H9 (cell line): Measurements from ENCODE around the gene B3GNT5. TPM values are rescaled to one million over a fixed set of nuclear protein-coding genes. Genes with fewer than 3 reads are reported as not detected.

ENCODE experiments used
- DNase-seq: peaks from one replicate; pipeline ENCODE4 v3.0.0-alpha.2; 2017
- H2AFZ ChIP-seq: one replicate; pipeline ENCODE4 v1.6.1; 2013; ENCODE audit warnings: mild to moderate bottlenecking, low read length, control low read depth, moderate library complexity
- H2AK5ac ChIP-seq: 2 replicates; pipeline ENCODE4 v1.6.1; 2013; ENCODE audit warnings: low read length, control low read depth, mixed read lengths; ENCODE audit not compliant: insufficient read length
- H2BK120ac ChIP-seq: one replicate; pipeline ENCODE4 v1.6.1; 2013; ENCODE audit warnings: low read depth, mild to moderate bottlenecking, low read length, control low read depth, inconsistent platforms; ENCODE audit not compliant: poor library complexity, severe bottlenecking
- H2BK12ac ChIP-seq: 2 replicates; pipeline ENCODE4 v1.6.1; 2013; ENCODE audit warnings: low read length, control low read depth, mixed read lengths, low read depth; ENCODE audit not compliant: insufficient read length
- H2BK15ac ChIP-seq: 2 replicates; pipeline ENCODE4 v1.6.1; 2013; ENCODE audit warnings: low read depth, low read length, control low read depth
- H2BK20ac ChIP-seq: one replicate; pipeline ENCODE4 v1.6.1; 2013; ENCODE audit warnings: low read depth, mild to moderate bottlenecking, low read length, control low read depth, inconsistent platforms; ENCODE audit not compliant: poor library complexity, severe bottlenecking
- H2BK5ac ChIP-seq: 2 replicates; pipeline ENCODE4 v1.6.1; 2013; ENCODE audit warnings: low read length, control low read depth, mixed read lengths; ENCODE audit not compliant: insufficient read length
- H3K14ac ChIP-seq: 2 replicates; pipeline ENCODE4 v1.6.1; 2013; ENCODE audit warnings: low read length, control low read depth; ENCODE audit not compliant: insufficient read depth
- H3K18ac ChIP-seq: 2 replicates; pipeline ENCODE4 v1.6.1; 2013; ENCODE audit warnings: low read depth, mild to moderate bottlenecking, mixed read lengths, low read length, control low read depth; ENCODE audit not compliant: insufficient read length
- H3K23ac ChIP-seq: 2 replicates; pipeline ENCODE4 v1.6.1; 2013; ENCODE audit warnings: low read length, control low read depth, mixed read lengths, low read depth; ENCODE audit not compliant: insufficient read length
- H3K23me2 ChIP-seq: 2 replicates; pipeline ENCODE4 v1.6.1; 2013; ENCODE audit warnings: low read depth, mild to moderate bottlenecking, mixed read lengths, low read length, control low read depth; ENCODE audit not compliant: insufficient read length, poor library complexity, severe bottlenecking
- H3K27ac ChIP-seq: 2 replicates; pipeline ENCODE4 v1.5.1; 2013; ENCODE audit warnings: low read length, control low read depth, mixed read lengths, low read depth; ENCODE audit not compliant: insufficient read length
- H3K27me3 ChIP-seq: 2 replicates; pipeline ENCODE4 v1.6.1; 2013; ENCODE audit warnings: low read length, control low read depth, inconsistent platforms; ENCODE audit not compliant: insufficient read depth
- H3K4ac ChIP-seq: 2 replicates; pipeline ENCODE4 v1.6.1; 2013; ENCODE audit warnings: low read depth, mild to moderate bottlenecking, control low read depth, inconsistent platforms, low read length, moderate library complexity
- H3K4me1 ChIP-seq: 2 replicates; pipeline ENCODE4 v1.6.1; 2013; ENCODE audit warnings: low read length, control low read depth, inconsistent platforms; ENCODE audit not compliant: insufficient read depth
- H3K4me2 ChIP-seq: 2 replicates; pipeline ENCODE4 v1.6.1; 2013; ENCODE audit warnings: low read length, control low read depth, mixed read lengths; ENCODE audit not compliant: insufficient read length, insufficient read depth
- H3K56ac ChIP-seq: 2 replicates; pipeline ENCODE4 v1.6.1; 2013; ENCODE audit warnings: low read depth, mild to moderate bottlenecking, mixed read lengths, low read length, control low read depth; ENCODE audit not compliant: insufficient read length
- H3K79me1 ChIP-seq: 2 replicates; pipeline ENCODE4 v1.6.1; 2013; ENCODE audit warnings: low read depth, mild to moderate bottlenecking, moderate library complexity, low read length, control low read depth, inconsistent platforms; ENCODE audit not compliant: insufficient read depth, poor library complexity, severe bottlenecking
- H3K79me2 ChIP-seq: 2 replicates; pipeline ENCODE4 v1.6.1; 2013; ENCODE audit warnings: low read length, control low read depth, inconsistent platforms; ENCODE audit not compliant: insufficient read depth
- H3K9ac ChIP-seq: 2 replicates; pipeline ENCODE4 v1.6.1; 2013; ENCODE audit warnings: low read length, control low read depth, mixed read lengths; ENCODE audit not compliant: insufficient read length; ENCODE audit errors: extremely low read depth
- H3K9me3 ChIP-seq: one replicate; pipeline ENCODE4 v1.6.1; 2013; ENCODE audit warnings: low read depth, low read length, inconsistent platforms; ENCODE audit not compliant: control insufficient read depth
- H3T11ph ChIP-seq: one replicate; pipeline ENCODE4 v1.6.1; 2013; ENCODE audit warnings: mild to moderate bottlenecking, low read length, control low read depth, inconsistent platforms
- H4K20me1 ChIP-seq: one replicate; pipeline ENCODE4 v1.6.1; 2013; ENCODE audit not compliant: control insufficient read depth, insufficient read length, insufficient read depth
- H4K5ac ChIP-seq: 2 replicates; pipeline ENCODE4 v1.6.1; 2013; ENCODE audit warnings: low read depth, mild to moderate bottlenecking, mixed read lengths, low read length, control low read depth; ENCODE audit not compliant: insufficient read length
- H4K8ac ChIP-seq: replicated peaks from 2 replicates; pipeline ENCODE4 v1.6.1; 2013; ENCODE audit warnings: low read length, control low read depth, mixed read lengths, low read depth; ENCODE audit not compliant: insufficient read length
- H4K91ac ChIP-seq: 2 replicates; pipeline ENCODE4 v1.6.1; 2013; ENCODE audit warnings: low read depth, mild to moderate bottlenecking, moderate library complexity, mixed read lengths, low read length, control low read depth; ENCODE audit not compliant: insufficient read length
- H3K27ac Mint-ChIP-seq, 3 experiments: 2 replicates in 2 of 3; 3 replicates in 1 of 3; pipeline ENCODE4 v1.8.0; 2020 to 2021; ENCODE audit warnings: mixed read lengths in 3 of 3, mild to moderate bottlenecking in 1 of 3, moderate library complexity in 1 of 3
- H3K27me3 Mint-ChIP-seq: 2 replicates; pipeline ENCODE4 v1.8.0; 2021; ENCODE audit warnings: low read depth, mild to moderate bottlenecking, moderate library complexity, mixed read lengths
- H3K36me3 Mint-ChIP-seq, 3 experiments: 2 replicates in 2 of 3; 3 replicates in 1 of 3; pipeline ENCODE4 v1.8.0; 2020 to 2021; ENCODE audit warnings: low read depth in 3 of 3, mixed read lengths in 3 of 3; ENCODE audit not compliant: insufficient read depth in 1 of 3
- H3K4me1 Mint-ChIP-seq, 2 experiments: 2 replicates each; pipeline ENCODE4 v1.8.0; 2020; ENCODE audit warnings: mixed read lengths in 2 of 2
- H3K4me3 Mint-ChIP-seq, 2 experiments: 2 replicates in 1 of 2; 3 replicates in 1 of 2; pipeline ENCODE4 v1.8.0; 2020 to 2021; ENCODE audit warnings: mild to moderate bottlenecking in 2 of 2, mixed read lengths in 2 of 2, moderate library complexity in 1 of 2
- H3K9me3 Mint-ChIP-seq, 2 experiments: 2 replicates in 1 of 2; 3 replicates in 1 of 2; pipeline ENCODE4 v1.8.0; 2020; ENCODE audit warnings: mild to moderate bottlenecking in 2 of 2, mixed read lengths in 2 of 2, moderate library complexity in 1 of 2
- CTCF ChIP-seq: fragments of 200-600 bp; sonication (generic); conservative IDR thresholded peaks from 3 replicates; pipeline ENCODE4 v1.8.0; 2021; ENCODE audit warnings: antibody characterized with exemption, mild to moderate bottlenecking
- WGBS: extraction: QIAGEN DNeasy Blood & Tissue Kit; methylation state at CpG from one replicate; pipeline ENCODE4 v1.1.7; 2013; ENCODE audit warnings: missing lambda C conversion rate, low lambda C conversion rate, mixed read lengths; ENCODE audit not compliant: insufficient read length; ENCODE audit errors: extremely low coverage; 5-methylcytosine and 5-hydroxymethylcytosine counted together
- total RNA-seq: library from RNA; stranded (reverse); gene quantifications from 2 replicates; pipeline ENCODE4 v1.2.1, GENCODE V29; 2021

The B3GNT5 gene
- total RNA-seq, 1 experiment from 2014 or later = 7.3 TPM

- no peak overlapping the region for H2BK120ac ChIP-seq
- Mint-ChIP-seq H3K4me3 (no peak overlapping the region), H3K36me3 (peaks cover 0 to 6% (median 5%) of the 10 kb centered on the region in 3 experiments; a peak in 4 of 7 replicates), H3K9me3 (no peaks in the 10 kb centered on the region), H3K27me3 (no peaks in the 10 kb centered on the region), H3K4me1 (peaks cover 23 to 27% of the 10 kb centered on the region in 2 experiments), H3K27ac (no peak overlapping the region)
- H3K79me2 ChIP-seq = no peaks in the 10 kb centered on the region; the same call in 1 of the 2 replicates
- no peaks in the 10 kb centered on the region for H3K27me3 ChIP-seq
- no peaks in the 10 kb centered on the region for H3K79me1 ChIP-seq
- no peak overlapping the region for H3T11ph ChIP-seq
- H3K4ac ChIP-seq = no peak overlapping the region
- H4K91ac ChIP-seq = no peak overlapping the region
- H3K23me2 ChIP-seq = no peaks in the 10 kb centered on the region
- no peak overlapping the region for H2BK20ac ChIP-seq
- H4K5ac ChIP-seq = no peak overlapping the region
- no peak overlapping the region for H3K23ac ChIP-seq
- no CpG with 5 or more reads among the region's 5 CpGs for WGBS
- H3K27ac ChIP-seq = no peak overlapping the region
- no peak overlapping the region for H2AK5ac ChIP-seq
- H3K4me2 ChIP-seq = no peak overlapping the region
- DNase-seq = no peak
- TF ChIP-seq CTCF = no peak
- peaks cover 23% of the 10 kb centered on the region; the same call in 1 of the 2 replicates for H3K4me1 ChIP-seq
- no peak overlapping the region for H2AFZ ChIP-seq
- H3K9ac ChIP-seq = no peak overlapping the region
- no peak overlapping the region for H2BK12ac ChIP-seq
- H4K20me1 ChIP-seq = no peaks in the 10 kb centered on the region
- no peak overlapping the region for H2BK15ac ChIP-seq
- H2BK5ac ChIP-seq = no peak overlapping the region
- H4K8ac ChIP-seq = no peak overlapping the region
- no peak overlapping the region for H3K14ac ChIP-seq
- no peak overlapping the region for H3K56ac ChIP-seq
- no peak overlapping the region for H3K18ac ChIP-seq
- H3K9me3 ChIP-seq = no peaks in the 10 kb centered on the region
Observed at GRCh38 chr3:183264268-183264667, 11.2 kb downstream of the B3GNT5 start.
